Measurements from ENCODE around the gene FAM50B.

- TF ChIP-seq CTCF (conservative IDR thresholded peaks at IDR 0.05) (no peak), ZFX (IDR thresholded peaks at IDR 0.05) (no peak)
Observed at GRCh38 chr6:3850451-3851203, 1.5 kb downstream of the FAM50B start.
